Colon (tissue), 2 donors: ENCODE results near the gene PCLO.

ENCODE experiments used
- FAIRE-seq: peaks from 2 replicates; lab custom pipeline; 2012; peaks lifted over from hg19 to GRCh38; lab: Jason Lieb, UNC
- donor health status: control.
- donor health status: control.

Gene PCLO

GRCh38 chr7:82823073-82823472 is 339.6 kb downstream of the PCLO start:
- FAIRE-seq = no peak

DNA sequence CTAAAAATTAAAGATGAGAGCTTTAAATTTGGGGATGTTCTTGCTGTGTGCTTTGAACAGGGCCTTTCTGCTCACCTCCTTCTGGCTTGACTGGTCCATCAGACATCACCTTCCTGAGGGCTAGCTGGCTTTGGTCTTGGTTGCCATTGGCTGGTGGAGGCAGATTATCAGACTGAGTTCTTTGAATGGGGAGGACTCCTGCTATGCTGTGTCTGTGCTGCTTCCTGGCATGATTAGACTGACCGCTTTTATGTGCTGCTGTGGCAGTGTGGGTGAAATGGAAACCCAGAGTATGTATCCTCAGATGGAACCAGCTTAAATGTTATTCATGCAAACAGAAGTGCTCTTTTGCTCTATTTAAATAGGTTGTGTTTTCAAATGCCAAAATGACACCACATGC is 341.6 kb downstream of the PCLO start:
- FAIRE-seq = no peak

GRCh38 chr7:82818171-82818570 is 344.5 kb downstream of the PCLO start:
- no peak for FAIRE-seq

DNA sequence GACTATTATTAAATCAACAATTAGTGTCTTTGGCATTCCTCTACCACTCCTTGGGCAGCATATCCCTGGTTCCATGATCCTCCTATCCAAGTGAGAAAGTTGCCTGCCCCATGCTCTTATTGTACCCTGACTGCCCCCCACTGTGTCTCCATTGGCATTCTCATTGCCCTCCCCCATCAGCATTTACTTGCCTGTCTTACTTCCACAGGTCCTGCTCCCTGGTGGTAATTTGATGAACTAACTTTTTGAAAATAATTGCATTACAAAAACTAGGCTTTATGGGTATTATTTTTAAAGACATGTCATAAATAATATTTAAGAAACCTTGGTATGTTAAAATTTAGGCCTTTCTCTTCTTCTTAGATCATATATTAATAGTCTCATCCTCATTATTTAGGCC is 346.4 kb downstream of the PCLO start:
- no peak for FAIRE-seq

GRCh38 chr7:82810558-82811259 is 352.0 kb downstream of the PCLO start:
- no peak for FAIRE-seq

DNA sequence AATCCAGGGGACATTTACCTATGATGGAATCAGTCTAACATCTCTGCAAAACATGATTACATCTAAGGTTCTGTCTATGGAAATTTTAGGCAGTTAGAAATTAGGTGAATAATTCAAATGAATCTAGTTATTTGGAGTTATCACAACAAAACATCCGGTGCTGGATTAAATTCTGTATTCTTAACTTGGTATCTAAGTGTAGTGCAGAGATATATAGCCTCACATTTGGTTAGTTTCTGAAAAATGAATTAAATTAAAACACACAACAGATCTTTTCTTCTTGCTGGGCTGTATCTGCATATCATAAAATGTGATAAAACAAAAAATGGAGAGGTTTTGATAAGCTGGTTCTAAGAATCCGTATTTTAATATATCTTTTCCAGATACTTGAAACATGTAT is 354.1 kb downstream of the PCLO start:
- no peak for FAIRE-seq

DNA sequence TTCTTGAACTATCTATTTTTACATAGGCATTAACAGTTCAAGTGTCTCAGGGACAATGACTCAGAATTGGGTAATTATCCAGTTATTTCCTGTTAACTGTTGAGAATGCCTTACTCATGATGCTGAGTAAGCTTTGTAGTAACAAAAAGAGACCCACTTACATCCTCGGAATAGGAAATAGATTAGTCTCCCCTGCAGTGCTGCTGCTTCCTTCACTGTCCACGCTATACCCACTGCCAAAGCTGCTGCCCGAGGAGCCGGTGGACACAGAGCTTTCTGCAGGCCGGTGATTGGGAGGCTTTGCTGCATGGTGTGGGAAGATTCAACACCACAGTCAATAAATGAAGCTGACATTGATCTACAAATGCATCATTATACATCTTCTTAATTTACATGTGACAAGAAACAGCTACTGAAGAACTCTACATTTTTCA is 357.1 kb downstream of the PCLO start:
- FAIRE-seq = no peak

- no peak for FAIRE-seq
Observed at GRCh38 chr7:82803411-82803810, 359.3 kb downstream of the PCLO start.

DNA sequence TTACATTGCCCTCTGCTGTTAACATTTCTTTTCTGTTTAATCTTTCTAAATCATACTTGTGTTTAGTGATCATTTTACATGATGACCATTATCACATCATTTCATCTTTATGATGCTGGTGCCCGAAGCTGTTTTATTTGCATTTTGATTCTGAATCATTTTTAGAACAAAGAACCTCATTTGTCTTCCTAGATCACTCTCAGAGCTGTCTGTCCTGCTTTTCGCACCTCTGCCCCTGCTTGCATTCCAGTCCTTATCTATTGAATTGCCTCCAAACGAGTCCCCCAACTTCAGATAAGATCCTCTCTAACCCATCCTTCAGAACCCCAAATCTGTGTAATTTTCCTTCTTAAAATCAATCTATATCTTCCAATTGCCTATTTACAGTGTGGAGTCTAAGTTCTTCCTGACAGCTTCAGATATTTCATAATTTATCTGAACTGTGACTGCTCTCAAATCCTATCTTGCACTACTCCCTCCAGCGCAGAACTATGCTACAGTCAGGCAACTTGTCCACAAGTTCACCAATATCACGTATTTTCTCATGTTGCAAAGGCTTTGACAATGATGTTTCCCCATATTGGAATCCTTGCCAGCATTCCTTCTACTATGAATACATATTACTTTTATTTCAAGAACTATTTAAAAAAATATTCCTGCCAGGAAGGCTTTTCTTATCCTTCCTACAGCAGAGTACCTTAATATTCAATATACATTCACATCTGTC is 372.6 kb downstream of the PCLO start:
- no peak for FAIRE-seq

DNA sequence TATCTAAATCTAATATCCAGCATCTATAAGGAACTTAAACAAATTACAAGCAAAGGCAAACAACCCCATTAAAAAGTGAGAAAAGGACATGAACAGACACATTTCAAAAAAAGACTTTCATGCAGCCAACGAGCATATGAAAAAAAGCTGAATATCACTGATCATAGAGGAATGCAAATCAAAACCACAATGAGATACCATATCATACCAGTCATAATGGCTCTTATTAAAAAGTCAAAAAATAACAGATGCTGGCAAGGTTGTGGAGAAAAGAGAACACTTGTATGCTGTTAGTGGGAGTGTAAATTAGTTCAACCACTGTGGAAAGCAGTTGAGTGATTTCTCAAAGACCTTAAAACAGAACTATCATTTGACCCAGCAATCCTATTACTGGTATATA is 384.7 kb downstream of the PCLO start:
- no peak for FAIRE-seq

DNA sequence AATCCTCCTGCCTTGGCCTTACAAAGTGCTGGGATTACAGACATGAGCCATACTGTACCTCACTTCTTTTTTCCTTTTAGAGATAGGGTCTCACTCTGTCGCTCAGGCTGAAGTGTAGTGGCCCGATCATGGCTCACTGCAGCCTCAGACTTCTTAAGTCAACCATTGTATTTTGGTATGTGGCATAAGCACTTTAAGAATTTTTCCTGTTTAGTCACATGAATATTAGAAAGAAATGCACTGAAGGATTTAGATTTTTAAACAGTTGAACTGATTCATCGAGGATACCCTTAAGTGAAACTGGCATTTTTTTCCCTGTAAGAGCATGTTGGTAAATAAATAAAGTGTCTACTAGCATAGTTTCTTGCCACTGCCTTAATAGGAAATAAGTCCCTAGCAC is 399.8 kb downstream of the PCLO start:
- no peak for FAIRE-seq

DNA sequence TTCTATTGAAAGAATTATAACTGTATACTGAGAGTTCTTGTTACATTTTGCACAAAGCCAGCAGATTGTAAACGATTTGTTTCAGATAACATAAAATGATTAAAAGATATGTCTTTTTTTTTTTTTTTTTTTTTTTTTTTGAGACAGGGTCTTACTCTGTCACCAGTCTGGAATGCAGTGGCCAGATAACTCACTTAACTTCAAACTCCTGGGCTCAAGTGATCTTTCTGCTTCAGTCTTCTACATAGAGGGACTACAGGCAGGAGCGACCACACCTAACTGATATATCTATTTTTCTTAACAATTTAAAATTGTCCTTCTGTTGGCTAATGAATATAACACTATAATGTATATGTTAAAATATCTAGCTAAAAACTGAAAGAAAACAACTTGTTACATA is 401.9 kb downstream of the PCLO start:
- no peak for FAIRE-seq

DNA sequence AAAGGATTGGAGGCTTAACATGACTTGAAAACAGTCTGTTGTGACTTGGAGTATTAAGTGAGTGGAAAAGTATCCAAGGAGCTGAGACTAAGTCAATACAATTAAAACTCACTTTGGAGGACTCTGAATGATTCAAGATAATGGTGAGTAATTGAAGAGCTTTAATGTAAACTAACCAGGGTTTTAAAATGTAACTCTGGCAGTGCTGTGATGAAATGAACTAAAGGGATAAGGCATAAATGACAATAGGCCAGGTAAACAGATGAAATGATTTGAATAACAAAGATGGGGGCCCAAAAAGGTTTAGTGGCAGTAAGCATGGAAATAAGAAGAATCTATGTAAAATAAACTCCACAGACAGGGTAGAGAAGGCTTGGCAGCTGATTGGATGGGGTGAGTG is 402.6 kb downstream of the PCLO start:
- no peak for FAIRE-seq

DNA sequence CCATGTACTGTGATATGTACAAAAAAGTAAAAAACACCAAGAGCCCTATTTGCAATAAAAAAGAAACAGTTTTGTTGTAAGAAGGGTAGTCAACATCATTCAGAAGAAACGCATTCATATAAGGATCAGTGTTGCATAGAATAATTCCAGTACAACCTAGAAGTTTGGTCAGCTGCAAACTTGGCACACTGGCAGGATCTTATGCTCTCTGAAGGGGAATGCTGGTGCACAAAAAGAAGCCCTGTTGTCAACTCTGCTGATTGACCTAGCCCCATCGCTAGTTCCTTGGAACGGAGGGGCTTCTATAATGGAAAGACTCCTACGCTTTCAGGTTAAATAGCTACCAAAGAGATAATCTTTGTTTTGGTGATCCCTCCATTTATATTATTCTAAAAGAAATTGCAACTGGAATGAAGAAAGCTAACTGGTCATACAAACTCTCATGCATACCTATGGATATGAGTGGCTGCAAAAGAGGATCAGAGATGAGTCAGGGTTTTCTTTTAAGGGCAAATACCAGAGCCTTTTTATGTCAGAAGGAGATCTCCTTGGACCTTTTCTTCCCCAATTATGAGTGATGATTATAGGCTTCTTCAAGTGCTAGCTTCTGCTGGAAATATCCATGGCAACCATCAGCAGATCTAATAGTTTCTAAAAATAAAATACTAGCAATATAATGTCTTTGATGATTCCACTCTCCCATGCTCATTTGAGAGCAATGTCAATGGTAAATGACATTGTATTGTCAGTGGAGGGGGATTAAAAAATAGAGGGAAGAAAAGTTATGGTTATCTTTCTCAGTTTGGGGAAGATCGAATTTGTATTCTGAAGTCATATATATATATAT is 406.8 kb downstream of the PCLO start:
- FAIRE-seq = no peak

GRCh38 chr7:82750007-82750406 is 412.7 kb downstream of the PCLO start:
- FAIRE-seq = no peak

GRCh38 chr7:82745820-82746219 is 416.9 kb downstream of the PCLO start:
- FAIRE-seq = no peak

GRCh38 chr7:82745117-82745516 is 417.6 kb downstream of the PCLO start:
- FAIRE-seq = no peak

DNA sequence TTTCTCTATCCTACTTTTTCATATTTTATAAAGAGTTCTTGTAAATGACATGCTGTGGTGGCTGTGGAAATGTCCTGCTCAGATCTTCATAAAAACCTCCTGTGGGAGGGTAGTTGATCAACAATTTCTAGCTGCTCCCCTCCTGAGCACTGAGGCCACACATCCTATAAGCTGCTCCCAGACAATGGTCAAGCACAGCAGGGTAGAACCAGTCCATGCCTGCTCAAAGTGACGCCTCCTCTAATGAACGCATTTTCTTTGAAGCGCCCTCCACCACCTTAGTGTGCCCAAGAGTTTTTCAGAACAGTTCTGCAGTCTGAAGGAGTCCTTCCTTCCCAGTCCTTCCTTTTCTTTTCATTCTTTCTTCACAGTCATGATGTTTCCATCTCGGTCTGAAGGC is 420.5 kb downstream of the PCLO start:
- no peak for FAIRE-seq

GRCh38 chr7:82741493-82741892 is 421.2 kb downstream of the PCLO start:
- no peak for FAIRE-seq

DNA sequence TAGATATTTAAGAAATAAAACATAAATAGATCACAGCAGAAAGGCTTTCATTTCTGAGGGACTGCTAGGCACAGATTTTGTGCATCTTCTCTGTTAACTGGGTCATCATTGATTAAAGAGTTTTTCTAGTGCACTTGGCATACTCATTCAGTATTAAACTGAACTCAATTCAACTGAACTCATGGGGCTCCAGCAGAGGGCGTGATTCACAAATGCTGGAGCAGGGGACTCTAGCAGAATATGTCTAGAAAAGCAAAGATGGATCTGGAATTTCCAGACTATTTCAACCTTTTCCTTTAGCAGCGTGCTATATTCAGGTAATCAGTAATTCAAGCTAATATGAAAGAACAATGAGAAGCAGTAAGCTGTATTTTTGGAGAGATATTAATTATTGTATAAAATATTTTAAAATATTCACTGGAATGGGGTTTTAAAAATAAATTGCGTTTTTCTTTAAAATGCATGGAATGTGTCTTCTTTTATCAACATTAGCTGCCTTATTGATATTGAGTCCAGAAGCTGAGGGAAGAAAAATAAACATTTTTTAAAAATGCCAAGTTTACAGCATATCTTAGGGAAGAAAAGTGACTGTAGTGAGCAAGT is 422.3 kb downstream of the PCLO start:
- FAIRE-seq = no peak

DNA sequence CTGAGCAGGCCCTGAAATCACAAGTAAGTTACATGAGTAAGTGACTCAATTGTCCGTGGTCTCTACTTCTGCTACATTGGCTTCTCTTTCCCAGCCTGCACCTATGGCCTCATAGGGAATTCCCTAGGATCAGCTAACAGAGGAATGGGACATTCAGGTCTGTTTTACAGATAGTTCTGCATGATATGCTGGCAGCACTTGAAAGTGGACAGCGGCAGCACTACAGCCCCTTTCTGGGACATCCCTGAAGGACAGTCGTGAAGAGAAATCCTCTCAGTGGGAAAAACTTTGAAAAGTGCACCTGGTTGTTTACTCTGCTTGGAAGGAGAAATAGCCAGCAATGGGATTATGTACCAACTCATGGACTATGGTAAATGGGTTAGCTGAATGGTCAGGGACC is 426.1 kb downstream of the PCLO start:
- FAIRE-seq = no peak

- no peak for FAIRE-seq
Observed at GRCh38 chr7:82732677-82733076, 430.0 kb downstream of the PCLO start.
